ENCODE results near the gene AMOTL2.
A peak's percentile ranks its signal among the peaks of the same experiment; 100 is the strongest.

AMOTL2 gene

GRCh38 chr3:134334231-134334900 is 39.9 kb downstream of the AMOTL2 start:
- DNase-seq (ENCODE audit: low read depth): peak; percentile 51

GRCh38 chr3:134333522-134334181 is 40.6 kb downstream of the AMOTL2 start:
- DNase-seq (ENCODE audit: low read depth): peak; percentile 78

DNA sequence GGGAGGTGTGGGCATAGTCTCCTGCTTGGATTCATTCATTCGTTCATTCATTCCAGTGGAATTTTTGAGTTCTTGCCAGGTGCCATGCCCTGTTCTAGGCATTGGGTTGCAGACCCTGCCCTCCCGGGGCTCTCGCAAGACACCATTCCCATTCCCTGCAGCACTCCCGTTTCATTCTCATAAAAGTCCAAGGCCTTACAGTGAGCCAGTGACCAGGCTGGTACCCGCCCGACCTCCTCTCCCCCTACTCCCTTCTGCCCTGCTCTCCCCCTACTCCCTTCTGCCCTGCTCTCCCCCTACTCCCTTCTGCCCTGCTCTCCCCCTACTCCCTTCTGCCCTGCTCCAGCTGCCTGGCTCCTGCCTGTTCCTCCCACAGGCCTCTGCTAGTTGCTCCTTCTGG is 41.9 kb downstream of the AMOTL2 start:
- DNase-seq (ENCODE audit: low read depth): no peak

DNA sequence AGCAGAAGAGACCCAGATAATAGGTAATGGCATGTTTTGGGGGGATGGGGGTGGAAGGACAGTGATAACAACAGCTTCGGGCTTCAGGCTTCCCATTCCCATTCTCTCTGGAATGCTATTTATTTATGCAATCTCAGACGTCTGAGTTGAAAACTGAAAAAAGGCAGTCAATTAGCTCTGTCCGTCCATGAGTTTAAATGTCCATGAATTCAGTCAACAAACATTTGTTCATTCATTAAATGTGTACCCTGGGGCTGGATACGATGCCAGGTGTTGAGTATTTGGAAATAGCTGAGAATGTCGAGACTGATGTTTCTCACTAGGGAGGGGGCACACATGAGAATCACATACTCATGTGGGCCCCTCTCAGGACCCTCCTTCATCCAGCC is 42.4 kb downstream of the AMOTL2 start:
- DNase-seq (ENCODE audit: low read depth): no peak

DNA sequence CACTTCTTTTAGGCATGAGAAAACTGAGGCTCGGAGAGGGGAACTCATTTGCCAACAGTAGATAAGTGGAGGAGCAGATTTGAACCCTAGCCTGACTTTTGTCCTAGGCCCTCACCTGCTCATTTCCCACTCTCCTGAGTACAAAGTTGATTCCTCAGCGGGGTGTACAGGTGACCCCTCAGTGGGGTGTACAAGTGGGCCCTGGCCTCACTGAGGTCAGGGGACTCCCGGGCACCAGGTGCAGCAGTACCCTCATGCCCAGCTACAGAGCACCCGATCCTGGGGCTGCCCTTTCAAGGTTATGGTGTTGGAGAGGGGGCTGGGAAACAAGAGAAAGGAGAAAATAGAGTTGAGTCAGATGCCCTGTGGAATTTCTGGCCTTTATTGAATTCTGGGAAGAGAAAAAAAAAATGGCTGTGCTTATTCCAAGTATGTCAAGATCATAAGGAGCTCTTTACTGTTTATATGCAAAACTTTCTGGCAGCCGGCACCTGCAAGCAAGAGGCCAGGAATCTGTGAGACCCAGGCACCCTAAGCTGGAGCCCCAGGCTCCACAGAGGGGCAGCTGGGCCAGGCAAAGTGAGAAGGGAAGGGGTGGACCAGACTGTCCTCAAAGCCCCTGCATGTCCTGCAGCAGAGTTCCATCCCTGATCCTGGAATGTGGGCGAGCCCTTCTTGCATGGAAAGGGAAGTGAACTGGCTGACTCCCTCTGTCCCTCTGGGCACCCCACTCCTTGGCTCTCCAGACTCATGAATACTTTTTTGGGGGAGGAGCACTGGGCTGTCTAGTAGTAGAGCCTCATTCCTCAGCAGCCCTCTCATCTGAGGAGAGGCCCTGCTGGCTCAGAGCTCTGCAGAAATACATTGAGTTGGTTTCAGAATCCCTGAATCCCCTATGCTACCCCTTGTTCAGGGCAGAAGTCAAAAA is 43.1 kb downstream of the AMOTL2 start:
- peak; percentile 64 for DNase-seq (ENCODE audit: low read depth)

- no peak for DNase-seq (ENCODE audit: low read depth)
Observed at GRCh38 chr3:134328846-134329245, 45.4 kb downstream of the AMOTL2 start.

- peak; percentile 97 for DNase-seq (ENCODE audit: low read depth)
Observed at GRCh38 chr3:134328147-134328591, 46.1 kb downstream of the AMOTL2 start.

GRCh38 chr3:134327594-134327975 is 46.7 kb downstream of the AMOTL2 start:
- DNase-seq (ENCODE audit: low read depth): peak; percentile 95

DNA sequence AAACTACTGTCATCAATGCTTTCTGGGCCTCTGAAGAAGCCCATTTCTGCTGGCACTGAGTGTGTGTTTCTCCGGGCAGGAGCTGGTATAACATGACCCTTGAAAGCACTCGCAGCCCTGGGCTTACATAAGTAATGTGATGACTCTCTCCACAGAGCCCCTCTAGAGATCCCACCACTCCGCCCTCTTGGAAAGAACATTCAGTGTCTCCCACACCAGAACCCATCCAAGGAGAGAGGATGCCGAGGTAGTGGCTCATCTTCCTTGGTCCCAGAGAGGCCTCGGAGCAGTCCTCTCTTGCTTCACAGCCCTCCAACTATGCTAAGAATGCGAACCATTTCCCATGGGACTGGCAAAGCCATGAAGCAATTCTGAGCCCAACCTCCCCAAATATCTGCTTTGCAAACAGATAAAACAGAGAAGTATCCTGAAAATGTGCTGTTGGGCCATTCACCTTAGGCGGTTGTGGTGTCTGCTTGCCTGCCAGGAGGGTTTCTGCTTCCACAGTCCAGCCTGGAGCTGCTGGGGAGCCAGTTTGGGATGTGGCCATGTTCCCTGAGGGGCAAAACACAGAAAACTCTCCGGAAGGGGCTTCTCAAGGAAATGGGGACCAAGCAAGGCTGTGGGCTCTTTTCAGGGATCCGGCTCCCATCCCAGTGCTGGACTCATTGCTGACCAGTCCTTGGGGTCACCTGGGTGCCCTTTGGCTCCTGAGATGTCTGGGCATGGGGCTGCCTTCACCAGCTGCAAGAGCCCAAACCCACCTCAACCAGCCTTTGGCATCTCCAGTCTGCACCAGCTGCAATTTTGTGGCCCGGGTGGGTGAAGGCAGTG is 47.3 kb downstream of the AMOTL2 start:
- peak; percentile 100 for DNase-seq (ENCODE audit: low read depth)

- DNase-seq (ENCODE audit: low read depth): no peak
Observed at GRCh38 chr3:134326126-134326525, 48.1 kb downstream of the AMOTL2 start.

- no peak for DNase-seq (ENCODE audit: low read depth)
Observed at GRCh38 chr3:134325706-134326105, 48.5 kb downstream of the AMOTL2 start.

GRCh38 chr3:134325061-134325705 is 49.1 kb downstream of the AMOTL2 start:
- peak; percentile 68 for DNase-seq (ENCODE audit: low read depth)

GRCh38 chr3:134323966-134324962 is 50.0 kb downstream of the AMOTL2 start:
- no peak for DNase-seq (ENCODE audit: low read depth)

DNA sequence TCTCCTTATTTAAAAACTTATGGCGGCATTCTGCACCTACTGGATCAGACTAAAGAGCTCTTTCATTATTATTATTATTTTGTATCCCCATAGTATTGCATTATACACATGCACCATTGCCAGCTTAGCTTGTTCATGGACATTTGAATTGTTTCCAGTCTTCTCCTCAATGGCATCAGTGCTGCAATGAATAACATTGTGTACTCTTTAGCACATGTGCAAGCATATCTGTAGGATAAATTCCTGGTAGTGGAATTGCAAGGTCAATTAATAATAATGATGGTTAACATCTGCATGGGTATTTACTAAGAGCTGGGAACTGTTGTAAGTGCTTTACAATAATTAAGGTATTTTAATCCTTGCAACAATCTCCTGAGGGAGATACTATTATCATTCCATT is 52.0 kb downstream of the AMOTL2 start:
- no peak for DNase-seq (ENCODE audit: low read depth)

GRCh38 chr3:134320749-134321148 is 53.5 kb downstream of the AMOTL2 start:
- DNase-seq (ENCODE audit: low read depth): peak; percentile 78

DNA sequence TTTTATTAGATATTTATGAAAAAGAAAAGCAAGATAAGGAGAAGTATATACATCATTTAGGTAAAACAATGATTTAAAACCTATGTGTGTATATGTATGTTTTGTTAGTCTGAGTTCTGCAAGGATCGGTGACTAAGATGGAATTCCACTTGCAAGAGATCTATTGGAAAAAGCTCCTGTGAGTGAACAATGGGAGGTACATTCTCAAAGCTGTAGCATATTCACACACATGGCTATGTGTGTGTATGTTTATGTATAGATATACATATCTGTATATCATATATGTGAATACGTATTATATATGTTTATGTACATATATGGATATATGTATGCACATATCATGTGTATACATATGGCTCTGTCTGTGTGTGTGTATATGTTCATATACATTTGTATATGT is 54.3 kb downstream of the AMOTL2 start:
- DNase-seq (ENCODE audit: low read depth): no peak

DNA sequence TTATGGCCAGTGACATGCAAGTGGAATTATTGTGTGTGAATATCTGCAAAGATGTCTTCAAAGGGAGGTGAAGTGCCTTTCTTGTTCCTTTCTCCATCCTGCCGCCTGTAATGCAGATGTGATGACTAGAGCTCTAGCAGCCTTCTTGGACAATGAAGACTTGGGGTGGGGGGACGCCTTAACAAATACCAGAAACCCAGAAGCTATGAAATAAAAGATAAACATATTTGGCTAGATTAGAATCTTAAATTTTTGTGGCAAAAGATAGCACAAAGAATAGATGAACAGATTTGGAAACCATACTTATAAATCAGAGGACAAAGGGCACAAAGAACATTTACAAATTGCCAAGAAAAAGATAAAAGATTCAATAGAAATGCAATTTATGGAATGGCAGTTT is 56.1 kb downstream of the AMOTL2 start:
- no peak for DNase-seq (ENCODE audit: low read depth)

- DNase-seq (ENCODE audit: low read depth): peak; percentile 72
Observed at GRCh38 chr3:134317106-134317947, 56.9 kb downstream of the AMOTL2 start.

Measured in amniotic epithelial cell (primary cell).